ENCODE measurements around the gene FYN. TPM values are rescaled to one million over a fixed set of nuclear protein-coding genes. Genes with fewer than 3 reads are reported as not detected.

The FYN gene
- total and polyA plus RNA-seq, 2 of the 4 experiments (the other 2 are of a cell fraction), result 30.8 to 36.4 TPM

- H2AK9ac ChIP-seq (replicated peaks; ENCODE audit: low read depth, low read length, poor library complexity), result no peak overlapping the region
- dilution Hi-C loops (cut with HindIII; ENCODE audit: low sequenced_read_pairs, unreplicated experiment), result no loop called here
- no peak overlapping the region for H3K56ac ChIP-seq (ENCODE audit: extremely low read depth, insufficient read depth, low read length)
- H3K27ac ChIP-seq (ENCODE audit: insufficient read depth, low read length), result no peak overlapping the region
- TF ChIP-seq CTCF (conservative IDR thresholded peaks at IDR 0.05; ENCODE audit: low read depth, low read length) (no peak), MAFK (IDR thresholded peaks at IDR 0.05; ENCODE audit: low read depth, low read length) (no peak), CHD1 (IDR thresholded peaks at IDR 0.05; ENCODE audit: low read depth, low read length) (no peak), NFE2L2 (IDR thresholded peaks at IDR 0.05; ENCODE audit: low read depth, low read length) (no peak), SMC3 (IDR thresholded peaks at IDR 0.05; ENCODE audit: low read depth, low read length) (no peak)
- in situ Hi-C loops (cut with MboI; ENCODE audit: low sequenced_read_pairs), result no loop called here
- intact Hi-C loops (cut with micrococcal nuclease), result no loop called here
- H3K9me1 ChIP-seq (ENCODE audit: insufficient read depth, low read length), result 0 out of 2 replicates have a peak, but pooled peaks cover 4% of the 10 kb centered on the region
- H2BK120ac ChIP-seq (ENCODE audit: low read depth, low read length), result no peak overlapping the region
- H3K14ac ChIP-seq (replicated peaks; ENCODE audit: low read depth, low read length), result no peak overlapping the region
- peaks cover 28 to 56% of the 10 kb centered on the region in 2 experiments for H3K79me1 ChIP-seq (ENCODE audit: low read depth in 1 of 2, low read length in 2 of 2)
- no peak overlapping the region for H2BK5ac ChIP-seq (ENCODE audit: low read depth, low read length, poor library complexity, severe bottlenecking)
- H4K8ac ChIP-seq (ENCODE audit: low read depth in 2 of 2, low read length in 2 of 2), result no peak overlapping the region
- ChIA-PET CTCF (no interaction called here), POLR2A (ENCODE audit: unreplicated experiment) (no interaction called here)
- H2BK15ac ChIP-seq (ENCODE audit: low read depth, low read length), result no peak overlapping the region
- no CpG with 5 or more reads among the region's 7 CpGs for WGBS, 2 experiments (ENCODE audit: extremely low coverage in 2 of 2, insufficient read length in 1 of 2)
- H3K4me3 ChIP-seq (ENCODE audit: insufficient read depth, low read depth, low read length), result no peak overlapping the region
- H2AK5ac ChIP-seq (ENCODE audit: low read depth, low read length), result no peak overlapping the region
- H2BK20ac ChIP-seq (ENCODE audit: low read depth, low read length), result no peak overlapping the region
- H4K5ac ChIP-seq (ENCODE audit: low read depth, low read length), result no peak overlapping the region
- peaks cover 27% of the 10 kb centered on the region for H4K20me1 ChIP-seq (ENCODE audit: insufficient read depth, low read length)
- H3K4me1 ChIP-seq (ENCODE audit: control insufficient read depth, insufficient read depth, low read length), result peaks cover 12% of the 10 kb centered on the region
- DNase-seq, result peak; percentile 34
- H3K9ac ChIP-seq (ENCODE audit: low read depth, low read length), result no peak overlapping the region
- no peak overlapping the region for H2AFZ ChIP-seq (replicated peaks; ENCODE audit: low read length, poor library complexity)
- no peak overlapping the region for H4K91ac ChIP-seq (ENCODE audit: insufficient read depth, low read depth, low read length)
- no peak overlapping the region for H3K4ac ChIP-seq (ENCODE audit: low read depth, low read length)
- ATAC-seq (ENCODE audit: low read depth), result no peak
- no peak overlapping the region for H3K23ac ChIP-seq (ENCODE audit: low read depth, low read length)
- H3K36me3 ChIP-seq (ENCODE audit: control insufficient read depth, insufficient read depth, low read length), result peaks cover 6% of the 10 kb centered on the region; the same call in 1 of the 2 replicates
- H3K27me3 ChIP-seq (ENCODE audit: control insufficient read depth, insufficient read depth, low read length), result no peaks in the 10 kb centered on the region
- BruUV-seq (replicated peaks), result no TSS peak
- no peaks in the 10 kb centered on the region for H3K9me3 ChIP-seq (ENCODE audit: control insufficient read depth, insufficient read depth, low read length)
- no peak overlapping the region for H3K4me2 ChIP-seq (ENCODE audit: low read depth, low read length)
- no peak overlapping the region for H3K18ac ChIP-seq (ENCODE audit: low read depth, low read length)
Observed at GRCh38 chr6:111848262-111848812, 24.9 kb downstream of the FYN start.

All from IMR-90 (cell line).